Measurements from ENCODE around the gene ITPKC. TPM values are rescaled to one million over a fixed set of nuclear protein-coding genes. Genes with fewer than 3 reads are reported as not detected.

ITPKC gene
- total RNA-seq, 2 experiments from 2014 or later = 4.8 to 5.2 TPM

DNA sequence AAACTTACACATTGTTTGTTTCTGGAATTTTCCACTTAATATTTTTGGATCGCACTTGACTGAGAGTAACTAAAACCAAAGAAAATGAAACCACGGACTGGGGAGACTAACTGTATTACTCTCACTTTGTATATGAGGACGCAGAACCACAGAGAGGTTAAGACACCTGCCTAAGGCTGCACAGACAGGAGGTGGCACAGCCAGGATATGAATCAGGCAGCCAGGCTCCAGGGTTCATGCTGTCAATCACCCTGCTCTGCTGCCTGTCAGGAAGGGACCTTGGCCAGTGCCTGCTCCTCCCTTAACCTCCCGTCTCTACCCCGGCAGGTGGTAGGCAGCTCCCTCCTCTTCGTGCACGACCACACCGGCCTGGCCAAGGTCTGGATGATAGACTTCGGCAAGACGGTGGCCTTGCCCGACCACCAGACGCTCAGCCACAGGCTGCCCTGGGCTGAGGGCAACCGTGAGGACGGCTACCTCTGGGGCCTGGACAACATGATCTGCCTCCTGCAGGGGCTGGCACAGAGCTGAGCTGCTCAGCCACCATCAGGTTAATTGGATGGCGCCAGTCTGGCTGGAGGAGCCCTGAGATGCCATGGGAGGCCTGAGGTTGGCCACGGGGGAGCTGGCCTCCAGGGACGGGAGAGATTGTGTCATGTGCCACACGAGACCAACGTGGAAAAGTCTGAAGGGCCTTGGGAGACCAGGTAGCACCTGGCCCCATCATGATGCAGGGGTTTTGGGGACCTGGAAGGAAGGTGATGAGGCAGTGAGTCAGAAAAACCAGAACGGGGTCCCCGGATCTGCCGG lies 22.3 kb downstream of the ITPKC start:
- Mint-ChIP-seq H3K9me3 (no peaks in the 10 kb centered on the region), H3K27ac (no peak overlapping the region), H3K27me3 (no peaks in the 10 kb centered on the region), H3K4me1 (ENCODE audit: low read depth) (no peaks in the 10 kb centered on the region), H3K36me3 (ENCODE audit: low read depth) (peaks cover 8% of the 10 kb centered on the region), H3K4me3 (no peak overlapping the region)
- TF ChIP-seq, protein P1, sequence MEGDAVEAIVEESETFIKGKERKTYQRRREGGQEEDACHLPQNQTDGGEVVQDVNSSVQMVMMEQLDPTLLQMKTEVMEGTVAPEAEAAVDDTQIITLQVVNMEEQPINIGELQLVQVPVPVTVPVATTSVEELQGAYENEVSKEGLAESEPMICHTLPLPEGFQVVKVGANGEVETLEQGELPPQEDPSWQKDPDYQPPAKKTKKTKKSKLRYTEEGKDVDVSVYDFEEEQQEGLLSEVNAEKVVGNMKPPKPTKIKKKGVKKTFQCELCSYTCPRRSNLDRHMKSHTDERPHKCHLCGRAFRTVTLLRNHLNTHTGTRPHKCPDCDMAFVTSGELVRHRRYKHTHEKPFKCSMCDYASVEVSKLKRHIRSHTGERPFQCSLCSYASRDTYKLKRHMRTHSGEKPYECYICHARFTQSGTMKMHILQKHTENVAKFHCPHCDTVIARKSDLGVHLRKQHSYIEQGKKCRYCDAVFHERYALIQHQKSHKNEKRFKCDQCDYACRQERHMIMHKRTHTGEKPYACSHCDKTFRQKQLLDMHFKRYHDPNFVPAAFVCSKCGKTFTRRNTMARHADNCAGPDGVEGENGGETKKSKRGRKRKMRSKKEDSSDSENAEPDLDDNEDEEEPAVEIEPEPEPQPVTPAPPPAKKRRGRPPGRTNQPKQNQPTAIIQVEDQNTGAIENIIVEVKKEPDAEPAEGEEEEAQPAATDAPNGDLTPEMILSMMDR (IDR thresholded peaks at IDR 0.05) = no peak
- ChIA-PET CTCF (interaction anchor here (1.0 kb wide), 1 partner anchor 405 kb away, joined by 3 read pairs; no protein-coding TSS in a partner anchor), POLR2A (interaction anchor here (2.1 kb wide), 1 partner anchor 17 kb away, joined by 4 read pairs; no protein-coding TSS in a partner anchor)
- ATAC-seq = peak; percentile 71
- intact Hi-C loops (cut with micrococcal nuclease) = no loop called here
- DNase-seq = no peak

DNA sequence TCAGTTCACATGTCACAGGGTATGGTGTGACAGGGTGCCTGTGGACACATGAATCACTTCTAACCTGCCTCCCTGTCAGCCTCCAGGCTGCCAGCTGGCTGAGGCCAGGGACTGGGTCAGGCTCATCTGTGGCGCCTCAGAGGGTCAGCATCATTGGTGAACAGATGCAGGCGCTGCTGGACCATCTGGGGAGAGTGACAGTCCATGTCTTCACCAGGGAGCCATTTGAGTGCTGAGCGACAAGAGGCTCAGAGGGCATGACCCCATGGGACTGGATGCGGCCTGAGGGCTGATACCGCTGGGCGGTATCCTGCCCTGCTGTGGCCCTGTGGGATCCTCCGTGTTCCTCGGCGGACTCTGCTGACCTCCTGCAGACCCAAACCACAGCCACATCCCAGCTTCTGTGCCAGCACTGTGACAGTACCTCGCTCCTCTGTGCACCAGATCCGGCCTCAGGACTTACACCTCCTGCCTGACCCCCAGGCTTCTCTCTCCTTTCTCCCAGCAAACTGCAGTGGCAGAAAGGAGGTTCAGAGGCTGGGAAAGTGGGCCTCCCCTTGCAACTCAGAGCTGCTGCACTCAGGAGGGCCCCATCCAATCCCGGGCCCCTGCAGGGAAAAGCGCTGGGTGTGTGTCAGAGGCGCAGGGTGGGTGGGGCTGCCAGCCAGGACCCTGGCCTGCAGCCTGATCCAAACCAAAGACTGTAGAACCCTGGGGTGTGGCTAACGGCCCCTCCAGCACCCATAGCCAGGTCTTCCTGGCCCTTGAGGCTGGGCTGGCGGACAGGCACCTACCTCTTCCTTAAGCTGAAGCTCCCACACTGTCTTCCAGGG lies 23.2 kb downstream of the ITPKC start:
- Mint-ChIP-seq H3K27me3 (no peaks in the 10 kb centered on the region), H3K4me1 (ENCODE audit: low read depth) (no peaks in the 10 kb centered on the region), H3K27ac (no peak overlapping the region), H3K4me3 (no peak overlapping the region), H3K9me3 (no peaks in the 10 kb centered on the region), H3K36me3 (ENCODE audit: low read depth) (peaks cover 7% of the 10 kb centered on the region)
- ATAC-seq = no peak
- POLR2A ChIA-PET = interaction anchor here (2.1 kb wide), 1 partner anchor 17 kb away, joined by 4 read pairs; no protein-coding TSS in a partner anchor
- CTCF ChIA-PET = interaction anchor here (0.7 to 1.0 kb wide), 2 partner anchors 79 to 404 kb away, joined by 3 read pairs; no protein-coding TSS in a partner anchor
- DNase-seq = no peak
- intact Hi-C loops (cut with micrococcal nuclease) = no loop called here
- TF ChIP-seq, protein P1 (IDR thresholded peaks at IDR 0.05) = no peak

DNA sequence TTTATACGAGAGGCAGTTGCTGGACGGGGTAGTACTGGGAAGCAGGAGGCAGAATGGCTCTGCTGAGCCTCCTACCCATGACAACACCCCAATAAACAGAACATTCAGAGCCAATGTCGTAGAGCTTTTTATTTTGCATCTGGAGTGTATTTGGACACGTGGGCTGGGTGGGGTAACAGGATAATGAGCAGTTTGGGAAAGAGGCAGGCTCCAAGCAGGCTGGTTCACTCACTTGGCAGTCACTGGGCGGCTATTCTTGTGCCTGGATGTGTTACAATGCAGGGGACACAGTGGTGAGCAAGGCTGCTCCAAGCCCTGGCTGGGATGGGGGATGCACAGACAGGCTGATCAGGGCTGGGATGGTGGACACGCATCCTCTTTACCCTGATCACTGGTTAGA lies 23.8 kb downstream of the ITPKC start:
- H3K4me1 Mint-ChIP-seq (ENCODE audit: low read depth) = no peaks in the 10 kb centered on the region
- H3K27ac Mint-ChIP-seq = no peak overlapping the region
- no peaks in the 10 kb centered on the region for H3K27me3 Mint-ChIP-seq
- TF ChIP-seq, protein P1 (IDR thresholded peaks at IDR 0.05) = no peak
- intact Hi-C loops (cut with micrococcal nuclease) = no loop called here
- ATAC-seq (no peak), DNase-seq (no peak)
- POLR2A ChIA-PET = interaction anchor here (0.6 to 2.1 kb wide), 2 partner anchors 18 to 54 kb away, joined by 3 to 4 read pairs; no protein-coding TSS in a partner anchor
- H3K4me3 Mint-ChIP-seq = no peak overlapping the region
- CTCF ChIA-PET = interaction anchor here (0.7 kb wide), 1 partner anchor 79 kb away, joined by 3 read pairs; no protein-coding TSS in a partner anchor
- no peaks in the 10 kb centered on the region for H3K9me3 Mint-ChIP-seq
- H3K36me3 Mint-ChIP-seq (ENCODE audit: low read depth) = peaks cover 2% of the 10 kb centered on the region

DNA sequence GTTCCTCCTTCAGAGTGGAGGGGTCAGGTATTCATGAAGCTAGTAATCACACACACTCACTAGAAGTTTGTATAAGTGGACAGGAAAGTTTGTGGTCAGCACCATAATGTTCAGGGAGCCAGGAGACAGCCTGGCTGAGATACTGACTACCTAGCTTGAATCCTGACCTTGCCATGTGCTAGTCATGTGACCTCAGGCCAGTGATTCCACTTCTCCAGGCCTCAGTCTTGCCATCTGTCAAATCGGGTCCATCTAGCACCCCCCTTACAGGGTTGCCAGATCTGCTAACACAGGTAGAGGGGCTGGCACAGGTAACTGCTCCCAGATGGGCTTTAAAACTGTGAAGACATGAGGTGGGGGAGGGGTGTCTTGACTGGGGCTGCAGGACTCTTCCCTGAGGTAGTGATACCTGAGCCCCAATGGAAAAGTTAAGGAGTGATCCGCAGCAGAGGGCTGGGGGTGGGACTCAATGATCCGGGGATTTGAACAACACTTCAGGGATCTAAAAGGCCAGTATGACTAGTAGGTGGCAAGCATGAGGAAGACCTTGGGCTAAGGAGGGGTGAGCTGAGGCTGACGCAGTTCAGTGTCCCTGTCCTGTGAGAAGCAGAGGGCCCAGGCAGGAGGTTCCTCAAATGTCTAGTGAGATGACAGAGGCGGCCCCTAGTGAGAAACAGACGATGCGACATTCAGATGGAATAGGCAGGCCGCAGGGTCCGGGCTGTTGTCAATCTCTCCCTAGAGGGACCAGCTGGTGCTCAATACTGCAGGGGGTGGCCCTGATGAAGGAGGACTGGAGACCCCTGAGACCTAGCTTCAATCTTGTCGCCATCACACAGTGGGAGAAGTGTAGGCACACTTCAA lies 24.8 kb downstream of the ITPKC start:
- ChIA-PET POLR2A (interaction anchor here (0.6 to 2.1 kb wide), 2 partner anchors 19 to 55 kb away, joined by 3 to 4 read pairs; no protein-coding TSS in a partner anchor), CTCF (interaction anchor here (0.9 to 1.7 kb wide), 2 partner anchors 8 to 79 kb away, joined by 3 to 7 read pairs; no protein-coding TSS in a partner anchor)
- Mint-ChIP-seq H3K9me3 (no peaks in the 10 kb centered on the region), H3K27ac (no peak overlapping the region), H3K4me1 (ENCODE audit: low read depth) (no peaks in the 10 kb centered on the region), H3K4me3 (no peak overlapping the region), H3K27me3 (no peaks in the 10 kb centered on the region), H3K36me3 (ENCODE audit: low read depth) (peaks cover 2% of the 10 kb centered on the region)
- ATAC-seq = no peak
- intact Hi-C loops (cut with micrococcal nuclease) = no loop called here
- TF ChIP-seq, protein P1 (IDR thresholded peaks at IDR 0.05) = no peak
- no peak for DNase-seq
